ENCODE data around the gene MYLIP. TPM values are rescaled to one million over a fixed set of nuclear protein-coding genes. Genes with fewer than 3 reads are reported as not detected.

MYLIP gene
- total and polyA plus RNA-seq, 2 donors (not counting 1 experiment from before 2014, with no cell fraction given) = 40.6 to 104 TPM

DNA sequence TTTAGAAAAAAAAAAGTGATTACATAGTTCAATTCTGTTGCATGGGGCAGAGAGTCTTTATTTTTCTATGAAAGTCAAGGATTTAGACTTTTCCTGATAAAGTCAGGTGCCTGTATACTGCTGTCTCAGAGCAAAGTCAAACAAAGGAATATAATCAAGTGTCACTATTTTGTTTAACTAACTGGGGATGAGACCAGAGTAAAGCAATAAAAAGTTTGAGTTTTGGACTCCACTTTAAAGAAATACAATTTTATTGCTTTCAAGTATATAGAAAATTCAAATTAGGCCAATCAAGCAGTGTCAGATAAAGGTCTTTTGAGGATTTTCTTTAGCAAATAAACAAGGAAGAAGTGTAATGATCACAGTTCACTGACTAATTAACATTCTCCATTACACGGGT lies 48.7 kb upstream of the MYLIP start:
- peaks cover 13% of the 10 kb centered on the region for H3K4me1 Mint-ChIP-seq
- WGBS (ENCODE audit: insufficient coverage) = no CpG with 5 or more reads among the region's 1 CpG
- H4K20me1 ChIP-seq (ENCODE audit: control insufficient read depth, insufficient read depth, low read length, poor library complexity, severe bottlenecking) = no peaks in the 10 kb centered on the region
- H3K27me3 ChIP-seq (replicated peaks in 1 of 4; ENCODE audit: control extremely low read depth in 1 of 4, control insufficient read depth in 3 of 4, insufficient read depth in 4 of 4, low read length in 3 of 4) = no peaks in the 10 kb centered on the region
- no peaks in the 10 kb centered on the region for H3K9me3 ChIP-seq (ENCODE audit: control extremely low read depth in 1 of 3, control insufficient read depth in 2 of 3, insufficient read depth in 1 of 3, low read length in 2 of 3)
- intact Hi-C loops (cut with micrococcal nuclease) = no loop called here
- DNase-seq (no peak), ATAC-seq (ENCODE audit: low read depth) (no peak)
- H3K9ac ChIP-seq (ENCODE audit: low read length) = no peak overlapping the region
- no peaks in the 10 kb centered on the region for H3K27me3 Mint-ChIP-seq
- H3K4me3 ChIP-seq (ENCODE audit: control extremely low read depth in 1 of 5, extremely low read depth in 1 of 5, insufficient read depth in 1 of 5, low read depth in 2 of 5, low read length in 4 of 5) = no peak overlapping the region
- CTCF ChIA-PET = no interaction called here
- no peaks in the 10 kb centered on the region for H3K9me3 Mint-ChIP-seq (ENCODE audit: insufficient read depth)
- H3K4me1 ChIP-seq (ENCODE audit: control insufficient read depth in 2 of 2, insufficient read depth in 2 of 2, low read length in 2 of 2) = peaks cover 11 to 12% of the 10 kb centered on the region in 2 donors
- H2AFZ ChIP-seq (ENCODE audit: insufficient read depth, low read depth, low read length, poor library complexity, severe bottlenecking) = no peak overlapping the region
- H3K36me3 ChIP-seq (replicated peaks in 1 of 2; ENCODE audit: control extremely low read depth in 1 of 2, control insufficient read depth in 1 of 2, extremely low read depth in 1 of 2, insufficient read depth in 2 of 2, low read length in 1 of 2) = no peaks in the 10 kb centered on the region
- no peak for TF ChIP-seq CTCF (IDR thresholded peaks at IDR 0.05)
- TF ChIP-seq EZH2 (IDR thresholded peaks at IDR 0.05; ENCODE audit: borderline replicate concordance, insufficient read depth, low read depth, low read length, poor library complexity, severe bottlenecking) = no peak
- H3K27ac Mint-ChIP-seq = no peak overlapping the region
- no peaks in the 10 kb centered on the region for H3K79me2 ChIP-seq (ENCODE audit: control insufficient read depth, insufficient read depth, low read length)
- no peak overlapping the region for H3K27ac ChIP-seq (ENCODE audit: low read length in 2 of 2)
- POLR2A ChIA-PET = no interaction called here
- no peak overlapping the region for H3K4me3 Mint-ChIP-seq
- no peak overlapping the region for H3K4me2 ChIP-seq (replicated peaks; ENCODE audit: low read depth, low read length, poor library complexity, severe bottlenecking)

DNA sequence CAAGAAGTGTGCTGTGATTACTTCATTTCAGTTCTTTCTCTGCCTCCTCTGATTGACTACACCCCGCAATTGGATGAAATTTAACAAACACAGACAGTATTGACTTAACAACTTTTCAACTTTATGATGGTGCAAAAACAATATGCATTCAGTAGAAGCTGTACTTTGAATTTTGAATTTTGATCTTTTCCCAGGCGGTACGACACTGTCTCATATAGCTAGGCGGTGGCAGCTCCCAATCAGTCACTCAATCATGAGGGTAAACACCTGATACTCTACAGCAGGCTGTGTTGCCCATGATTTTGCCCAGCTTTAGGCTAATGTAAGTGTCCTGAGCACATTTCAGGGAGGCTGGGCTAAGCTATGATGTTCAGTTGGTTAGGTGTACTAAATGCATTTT lies 47.6 kb upstream of the MYLIP start:
- H2AFZ ChIP-seq (ENCODE audit: insufficient read depth, low read depth, low read length, poor library complexity, severe bottlenecking) = no peak overlapping the region
- Mint-ChIP-seq H3K27me3 (no peaks in the 10 kb centered on the region), H3K4me3 (no peak overlapping the region), H3K9me3 (ENCODE audit: insufficient read depth) (no peaks in the 10 kb centered on the region), H3K27ac (no peak overlapping the region), H3K4me1 (peaks cover 13% of the 10 kb centered on the region)
- H3K27me3 ChIP-seq (replicated peaks in 1 of 4; ENCODE audit: control extremely low read depth in 1 of 4, control insufficient read depth in 3 of 4, insufficient read depth in 4 of 4, low read length in 3 of 4) = no peaks in the 10 kb centered on the region
- no peak overlapping the region for H3K9ac ChIP-seq (ENCODE audit: low read length)
- H3K4me3 ChIP-seq (ENCODE audit: control extremely low read depth in 1 of 5, extremely low read depth in 1 of 5, insufficient read depth in 1 of 5, low read depth in 2 of 5, low read length in 4 of 5) = no peak overlapping the region
- WGBS (ENCODE audit: insufficient coverage) = no CpG with 5 or more reads among the region's 4 CpGs
- no peaks in the 10 kb centered on the region for H3K9me3 ChIP-seq (ENCODE audit: control extremely low read depth in 1 of 3, control insufficient read depth in 2 of 3, insufficient read depth in 1 of 3, low read length in 2 of 3)
- ChIA-PET POLR2A (no interaction called here), CTCF (no interaction called here)
- intact Hi-C loops (cut with micrococcal nuclease) = no loop called here
- no peak overlapping the region for H3K27ac ChIP-seq (ENCODE audit: low read length in 2 of 2)
- H3K4me2 ChIP-seq (replicated peaks; ENCODE audit: low read depth, low read length, poor library complexity, severe bottlenecking) = no peak overlapping the region
- no peaks in the 10 kb centered on the region for H4K20me1 ChIP-seq (ENCODE audit: control insufficient read depth, insufficient read depth, low read length, poor library complexity, severe bottlenecking)
- ATAC-seq (ENCODE audit: low read depth) (no peak), DNase-seq (no peak)
- H3K36me3 ChIP-seq (replicated peaks in 1 of 2; ENCODE audit: control extremely low read depth in 1 of 2, control insufficient read depth in 1 of 2, extremely low read depth in 1 of 2, insufficient read depth in 2 of 2, low read length in 1 of 2) = no peaks in the 10 kb centered on the region
- H3K79me2 ChIP-seq (ENCODE audit: control insufficient read depth, insufficient read depth, low read length) = no peaks in the 10 kb centered on the region
- no peak for TF ChIP-seq EZH2 (IDR thresholded peaks at IDR 0.05; ENCODE audit: borderline replicate concordance, insufficient read depth, low read depth, low read length, poor library complexity, severe bottlenecking)
- peaks cover 11 to 12% of the 10 kb centered on the region in 2 donors for H3K4me1 ChIP-seq (ENCODE audit: control insufficient read depth in 2 of 2, insufficient read depth in 2 of 2, low read length in 2 of 2)

All from B cell (primary cell).